HG02759 (cell line): ENCODE measurements around the gene PLPP3.
"Not testable (repeated sequence)": the region's sequence is repeated elsewhere in the genome, so short reads cannot be mapped to it uniquely, and the experiment has no call there.

Experiments
- ATAC-seq: cut with Tn5 transposase; IDR thresholded peaks from one replicate; pipeline ENCODE4 v1.9.1; 2021; ENCODE audit warnings: mild to moderate bottlenecking, moderate library complexity; ENCODE audit not compliant: unreplicated experiment

Gene PLPP3

GRCh38 chr1:56578963-56579875 lies at the start of gene PLPP3:
Gene PLPP3 (minus strand): TSS chr1:56579563. CDS start chr1:56579016, 547 bp downstream.
- peak; percentile 52 for ATAC-seq

- no peak for ATAC-seq
Observed at GRCh38 chr1:56627636-56628039, 48.3 kb upstream of the PLPP3 start.

- no peak for ATAC-seq
Observed at GRCh38 chr1:56627019-56627635, 47.8 kb upstream of the PLPP3 start.

GRCh38 chr1:56626546-56626945 lies 47.2 kb upstream of the PLPP3 start:
- ATAC-seq = no peak

DNA sequence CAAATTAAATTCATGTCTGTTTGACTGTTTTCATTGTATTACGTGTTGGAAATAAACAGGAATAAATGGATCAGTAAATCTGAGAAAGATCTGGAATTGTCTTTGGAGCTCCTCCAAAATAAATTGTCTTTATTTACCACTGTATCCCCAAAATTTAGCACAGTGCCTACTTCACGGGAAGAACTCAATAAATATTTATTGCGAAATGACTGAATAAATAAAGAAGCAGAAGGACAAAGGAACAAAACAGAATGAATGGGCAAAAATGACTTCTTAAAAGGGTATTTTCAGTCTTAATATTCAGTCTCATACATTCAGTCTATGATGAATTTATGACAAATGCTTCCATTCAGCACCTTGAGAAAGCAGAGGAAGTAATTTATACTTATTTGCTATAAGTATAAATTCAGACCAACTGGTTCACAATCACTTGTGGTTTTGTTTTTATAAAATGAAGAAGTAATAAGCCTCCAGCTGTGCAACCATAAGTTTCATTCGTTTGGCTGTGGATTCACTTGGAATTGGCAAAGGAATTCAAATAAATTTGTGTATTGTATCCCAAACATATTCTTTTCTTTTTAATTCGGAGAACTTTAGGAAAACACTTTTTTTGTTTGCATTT lies 46.6 kb upstream of the PLPP3 start:
- ATAC-seq = no peak

DNA sequence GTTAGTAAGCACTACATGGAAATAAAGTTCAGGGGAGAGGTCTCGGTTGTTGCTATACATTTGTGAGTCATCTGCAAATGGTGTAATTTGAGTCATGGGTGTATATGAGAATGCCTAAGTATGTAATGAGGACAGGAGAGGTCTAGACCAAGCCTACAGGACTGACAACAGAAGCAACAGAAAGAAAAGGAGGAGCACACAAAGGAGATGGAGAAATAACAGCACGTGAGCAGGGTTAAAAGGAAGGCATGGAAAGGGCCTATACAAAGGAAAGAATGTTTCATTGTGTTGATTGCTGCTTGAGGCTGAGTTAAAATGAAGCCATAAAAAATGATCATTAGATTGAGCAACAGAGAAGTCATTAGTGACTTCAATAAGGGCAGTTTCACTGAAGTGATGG lies 37.8 kb upstream of the PLPP3 start:
- ATAC-seq = no peak

- not testable (repeated sequence) for ATAC-seq
Observed at GRCh38 chr1:56610770-56611169, 31.4 kb upstream of the PLPP3 start.

DNA sequence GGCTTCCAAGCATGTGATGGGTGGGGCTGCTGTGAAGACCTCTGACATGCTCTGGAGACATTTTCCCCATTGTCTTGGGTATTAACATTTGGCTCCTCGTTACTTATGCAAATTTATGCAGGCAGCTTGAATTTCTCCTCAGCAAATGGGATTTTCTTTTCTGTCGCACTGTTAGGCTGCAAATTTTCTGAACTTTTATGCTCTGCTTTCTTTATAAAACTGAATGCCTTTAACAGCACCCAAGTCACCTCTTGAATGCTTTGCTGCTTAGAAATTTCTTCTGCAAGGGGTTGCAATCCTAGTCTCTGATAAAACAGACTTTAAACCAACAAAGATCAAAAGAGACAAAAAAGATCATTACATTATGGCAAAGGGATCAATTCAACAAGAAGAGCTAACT lies 30.7 kb upstream of the PLPP3 start:
- not testable (repeated sequence) for ATAC-seq

DNA sequence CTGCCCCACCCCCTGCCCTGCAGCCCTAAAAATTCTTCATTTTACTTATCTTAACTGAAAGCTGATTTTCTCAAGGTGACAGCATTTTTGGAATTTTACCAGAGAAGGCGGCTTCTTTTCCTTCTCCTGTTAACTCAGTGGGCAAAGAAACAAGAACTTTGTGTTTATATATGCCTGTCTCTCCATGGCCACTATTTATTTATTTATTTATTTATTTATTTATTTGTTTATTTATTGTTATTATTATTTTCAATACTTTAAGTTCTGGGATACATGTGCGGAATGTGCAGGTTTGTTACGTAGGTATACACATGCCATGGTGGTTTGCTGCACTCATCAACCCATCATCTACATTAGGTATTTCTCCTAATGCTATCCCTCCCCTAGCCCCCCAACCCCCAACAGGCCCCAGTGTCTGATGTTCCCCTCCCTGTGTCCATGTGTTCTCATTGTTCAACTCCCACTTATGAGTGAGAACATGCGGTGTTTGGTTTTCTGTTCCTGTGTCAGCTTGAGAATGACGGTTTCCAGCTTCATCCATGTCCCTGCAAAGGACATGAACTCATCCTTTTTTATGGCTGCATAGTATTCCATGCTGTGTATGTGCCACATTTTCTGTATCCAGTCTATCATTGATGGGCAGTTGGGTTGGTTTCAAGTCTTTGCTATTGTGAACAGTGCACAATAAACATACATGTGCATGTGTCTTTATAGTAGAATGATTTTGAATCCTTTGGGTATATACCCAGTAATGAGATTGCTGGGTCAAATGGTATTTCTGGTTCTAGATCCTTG lies 16.2 kb upstream of the PLPP3 start:
- not testable (repeated sequence) for ATAC-seq

DNA sequence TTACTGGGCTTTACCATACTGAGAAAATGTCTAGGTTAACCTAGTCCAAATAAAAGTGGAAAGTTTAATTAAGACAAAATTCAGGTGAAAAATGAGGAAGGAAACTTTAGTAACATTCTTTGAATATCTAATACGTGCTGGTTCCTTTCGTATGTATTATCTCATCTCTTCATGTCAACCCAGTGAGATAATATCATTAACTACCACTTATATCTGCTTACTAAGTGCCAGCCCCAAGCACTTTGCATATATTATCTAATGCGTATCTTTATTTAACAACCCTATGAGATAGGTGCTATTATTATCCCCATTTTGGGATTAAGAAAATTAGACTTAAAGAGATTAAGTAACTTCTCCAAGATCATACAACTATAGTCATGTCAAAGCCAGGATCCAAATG lies 12.5 kb upstream of the PLPP3 start:
- ATAC-seq = no peak

DNA sequence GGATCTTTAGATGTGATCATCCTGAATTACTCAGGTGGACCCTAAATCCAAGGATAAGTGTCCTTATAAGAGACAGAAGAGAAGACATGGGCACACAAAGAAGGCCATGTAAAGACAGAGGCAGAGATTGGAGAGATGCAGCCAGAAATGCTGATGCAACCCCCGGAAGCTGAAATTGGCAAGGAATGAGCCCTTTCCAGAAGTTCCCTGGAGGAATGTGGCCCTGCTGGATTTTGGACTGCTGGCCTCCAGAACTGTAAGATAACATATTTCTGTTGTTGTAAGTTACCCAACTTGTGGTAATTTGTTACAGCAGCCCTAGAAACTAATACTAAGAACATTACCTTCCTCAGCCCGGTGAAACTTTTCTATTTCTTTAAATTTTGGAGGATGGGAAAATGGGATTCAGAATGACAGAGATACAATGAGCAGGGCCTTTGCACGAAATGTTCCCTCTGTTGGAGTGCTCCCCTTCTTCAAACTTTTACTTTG lies 11.2 kb upstream of the PLPP3 start:
- no peak for ATAC-seq

GRCh38 chr1:56589369-56589768 lies 10.0 kb upstream of the PLPP3 start:
- no peak for ATAC-seq

DNA sequence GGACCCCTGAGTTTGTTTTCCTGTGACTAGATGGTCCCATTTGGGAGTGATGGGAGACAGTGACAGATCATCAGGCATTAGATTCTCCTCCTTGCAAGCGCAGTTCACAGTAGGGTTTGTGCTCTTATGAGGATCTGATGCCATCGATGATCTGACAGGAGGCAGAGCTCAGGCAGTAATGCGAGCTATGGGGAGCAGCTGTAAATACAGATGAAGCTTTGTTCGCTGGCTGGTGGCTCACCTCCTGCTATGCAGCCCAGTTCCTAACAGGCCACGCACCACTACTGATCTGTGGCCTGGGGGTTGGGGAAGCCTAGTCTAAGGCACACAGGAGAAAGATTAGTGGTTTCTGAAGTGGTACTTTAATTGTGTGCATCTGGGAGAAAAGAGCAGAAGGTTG lies 7.1 kb upstream of the PLPP3 start:
- ATAC-seq = no peak

DNA sequence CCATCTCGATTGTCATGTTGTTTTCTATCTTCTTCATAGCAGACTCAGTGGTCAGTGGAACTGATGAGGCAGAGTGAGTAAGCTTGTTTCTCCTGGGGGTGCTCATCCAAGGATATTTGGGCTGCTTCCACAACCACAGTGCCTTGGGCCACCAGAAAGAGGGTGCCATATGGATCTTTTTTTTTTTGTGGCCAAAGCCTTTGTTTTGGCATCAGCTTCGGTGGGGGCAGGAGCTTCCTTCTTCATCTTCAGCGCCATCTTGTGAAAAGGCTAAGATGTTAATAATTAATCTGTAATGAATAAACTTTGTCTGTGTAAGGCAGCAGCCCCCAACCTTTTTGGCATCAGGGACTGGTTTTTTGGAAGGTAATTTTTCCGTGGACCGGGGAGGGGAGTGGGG lies 6.6 kb upstream of the PLPP3 start:
- ATAC-seq = no peak

DNA sequence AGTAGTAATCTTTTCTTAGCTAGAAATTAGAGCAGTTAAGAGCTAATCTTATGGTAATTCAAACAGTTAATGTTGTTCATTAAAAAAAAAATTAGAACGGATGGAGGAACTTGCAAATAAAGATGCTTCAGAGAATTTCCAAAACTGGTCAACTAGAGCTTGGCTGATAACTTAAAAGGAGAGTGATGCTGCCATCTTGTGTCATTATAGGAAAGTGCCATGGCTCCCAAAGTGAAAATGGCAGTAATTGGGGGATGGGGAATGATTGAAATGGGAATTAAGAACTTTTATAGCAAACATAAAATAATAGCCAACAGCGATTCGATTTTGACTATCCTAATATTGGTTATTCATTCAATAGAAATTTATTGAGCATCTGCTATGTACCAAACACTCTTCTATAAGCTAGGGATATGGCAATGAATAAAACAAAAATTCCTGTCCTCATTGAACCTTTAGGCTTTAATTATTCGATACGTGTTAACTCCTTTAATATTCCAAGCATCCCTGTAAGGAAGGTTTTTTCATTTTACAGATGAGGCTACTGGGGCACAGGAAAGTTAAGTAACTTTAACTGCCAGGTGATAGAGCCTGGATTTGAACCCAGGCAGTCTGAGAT lies 5.7 kb upstream of the PLPP3 start:
- ATAC-seq = no peak

- no peak for ATAC-seq
Observed at GRCh38 chr1:56583957-56584468, 4.7 kb upstream of the PLPP3 start.

DNA sequence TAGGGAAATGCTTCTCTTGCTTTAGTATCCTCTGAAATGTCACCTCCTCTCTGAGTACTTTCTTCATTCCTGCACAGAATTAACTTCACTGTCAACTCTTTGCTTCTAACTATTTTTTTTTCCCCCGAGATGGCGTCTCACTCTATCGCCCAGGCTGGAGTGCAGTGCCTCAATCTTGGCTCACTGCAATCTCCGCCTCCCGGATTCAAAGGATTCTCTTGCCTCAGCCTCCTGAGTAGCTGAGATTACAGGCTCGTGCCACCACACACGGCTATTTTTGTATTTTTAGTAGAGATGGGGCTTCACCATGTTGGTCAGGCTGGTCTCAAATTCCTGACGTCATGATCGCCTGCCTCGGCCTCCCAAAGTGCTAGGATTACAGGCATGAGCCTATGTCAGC lies 1.4 kb upstream of the PLPP3 start:
- ATAC-seq = no peak

GRCh38 chr1:56578138-56578962 lies 1.0 kb downstream of the PLPP3 start:
- peak; percentile 24 for ATAC-seq

GRCh38 chr1:56577406-56578137 lies 1.8 kb downstream of the PLPP3 start:
- no peak for ATAC-seq
